Stomach (tissue), 9 donors: ENCODE results near the gene FAM114A1. TPM values are rescaled to one million over a fixed set of nuclear protein-coding genes. Genes with fewer than 3 reads are reported as not detected.

ENCODE experiments used
- DNase-seq, 2 donors: peaks; one replicate each; pipeline versions ENCODE4 v3.0.0 to v3.0.0-alpha.2; 2013 to 2019
- H3K27ac ChIP-seq, 5 donors: fragments of 200-600 bp in 4 of 5; sonication (generic) in 4 of 5; one replicate each; pipeline ENCODE4 v1.5.1; 2013 to 2019; ENCODE audit warnings: mild to moderate bottlenecking in 1 of 5, moderate library complexity in 1 of 5
- H3K27me3 ChIP-seq, 3 donors: fragments of 200-600 bp; sonication (generic); one replicate each; pipeline ENCODE4 v1.5.1; 2017 to 2019; ENCODE audit warnings: mixed run types in 1 of 3
- H3K36me3 ChIP-seq, 4 donors: fragments of 200-600 bp; sonication (generic); 1 replicate in 3 of 4; 2 replicates in 1 of 4; pipeline ENCODE4 v1.5.1; 2016 to 2019
- H3K4me1 ChIP-seq, 4 donors: fragments of 200-600 bp; sonication (generic); one replicate each; pipeline ENCODE4 v1.5.1; 2016 to 2019
- H3K4me3 ChIP-seq, 4 donors: fragments of 200-600 bp; sonication (generic) in 3 of 4; one replicate each; pipeline ENCODE4 v1.5.1; 2016 to 2019; ENCODE audit warnings: mild to moderate bottlenecking in 1 of 4
- H3K9me3 ChIP-seq, 4 donors: fragments of 200-600 bp; sonication (generic); one replicate each; pipeline ENCODE4 v1.5.1; 2016 to 2019
- CTCF ChIP-seq, 7 experiments: fragments of 450-650 bp in 4 of 7; fragments of 200-600 bp in 3 of 7; sonication (generic) in 3 of 7; IDR thresholded peaks; one replicate each; pipeline ENCODE4 v1.5.1; 2016 to 2019; ENCODE audit warnings: antibody characterized with exemption in 7 of 7, control low read depth in 2 of 7, mild to moderate bottlenecking in 1 of 7
- EP300 ChIP-seq: sonication (generic); formaldehyde crosslinking; IDR thresholded peaks from one replicate; pipeline ENCODE4 v1.6.1; 2017; ENCODE audit warnings: antibody characterized with exemption
- POLR2A ChIP-seq, 4 donors: fragments of 450-650 bp; IDR thresholded peaks; one replicate each; pipeline ENCODE4 v1.6.1; 2016; ENCODE audit warnings: antibody characterized with exemption in 4 of 4, control low read depth in 2 of 4, mild to moderate bottlenecking in 1 of 4, moderate library complexity in 1 of 4
- POLR2AphosphoS5 ChIP-seq, 3 donors: sonication (generic); formaldehyde crosslinking; IDR thresholded peaks; one replicate each; pipeline ENCODE4 v1.6.1; 2016; ENCODE audit warnings: antibody characterized with exemption in 3 of 3
- WGBS, 5 donors: extraction: QIAGEN DNeasy Blood & Tissue Kit in 3 of 5; methylation state at CpG; one replicate each; pipeline versions ENCODE4 v1.1.5 to v1.1.7; 2013 to 2018; 5-methylcytosine and 5-hydroxymethylcytosine counted together
- intact Hi-C: fragments of 100-400 bp; cut with DNase I; formaldehyde crosslinking; loops from one replicate; pipeline ENCODE4 v1.15.1; 2023; ENCODE audit warnings: low total_unique reads
- polyA plus RNA-seq, 3 donors: library from polyadenylated mRNA; stranded (reverse); fragments of 200-250 nt; gene quantifications; one replicate each; pipeline ENCODE4 v1.2.3, GENCODE V29; 2013
- total RNA-seq, 5 donors: library from RNA; depleted of rRNA; stranded (reverse); fragments of >200 nt; gene quantifications; one replicate each; pipeline versions ENCODE4 v1.1.0 to v1.2.3, GENCODE V29; 2014 to 2016
- donor health status: healthy with polysubstance abuse.
- donor health status: Bipolar disorder and iron deficiency.
- donor health status: healthy.

FAM114A1 gene
- total and polyA plus RNA-seq, 8 donors = 10.4 to 149 (median 47.9) TPM

- Histone ChIP-seq H3K4me1 (no peaks in the 10 kb centered on the region), H3K9me3 (peaks cover 0 to 5% (median under 1%) of the 10 kb centered on the region in 4 donors), H3K27me3 (no peaks in the 10 kb centered on the region), H3K27ac (no peak overlapping the region), H3K4me3 (no peak overlapping the region), H3K36me3 (no peaks in the 10 kb centered on the region)
- WGBS, 5 donors = 77 to 86% (median 84%) methylated on average over 5 of the region's 5 CpGs
- no peak for DNase-seq
- intact Hi-C loops = no loop called here
- TF ChIP-seq POLR2A (IDR thresholded peaks at IDR 0.05) = no peak
- no peak for TF ChIP-seq POLR2AphosphoS5 (IDR thresholded peaks at IDR 0.05)
Measured at GRCh38 chr4:38829237-38829636, 38.4 kb upstream of the FAM114A1 start.

GRCh38 chr4:38831653-38832052 is 36.0 kb upstream of the FAM114A1 start:
- H3K36me3 ChIP-seq = no peaks in the 10 kb centered on the region
- H3K27me3 ChIP-seq = no peaks in the 10 kb centered on the region
- peaks cover 0 to 21% (median 8%) of the 10 kb centered on the region in 4 donors for H3K9me3 ChIP-seq
- no peak for TF ChIP-seq POLR2AphosphoS5 (IDR thresholded peaks at IDR 0.05)
- TF ChIP-seq EP300 = no peak
- TF ChIP-seq CTCF (IDR thresholded peaks at IDR 0.05) = no peak
- no peak for TF ChIP-seq POLR2A (IDR thresholded peaks at IDR 0.05)
- no peak overlapping the region for H3K27ac ChIP-seq
- H3K4me3 ChIP-seq = no peak overlapping the region
- intact Hi-C loops = no loop called here
- no peak for DNase-seq
- H3K4me1 ChIP-seq = no peaks in the 10 kb centered on the region

- no peak for TF ChIP-seq EP300
- no peak for TF ChIP-seq CTCF (IDR thresholded peaks at IDR 0.05)
- no peak for TF ChIP-seq POLR2AphosphoS5 (IDR thresholded peaks at IDR 0.05)
- no peak for TF ChIP-seq POLR2A (IDR thresholded peaks at IDR 0.05)
- 86 to 100% (median 89%) methylated on average over 1 of the region's 1 CpG for WGBS, 5 donors
- no peak for DNase-seq
Measured at GRCh38 chr4:38832206-38832605, 35.4 kb upstream of the FAM114A1 start.

GRCh38 chr4:38832624-38833528 is 34.7 kb upstream of the FAM114A1 start:
- no peak for DNase-seq
- TF ChIP-seq EP300 = no peak
- TF ChIP-seq POLR2AphosphoS5 (IDR thresholded peaks at IDR 0.05) = no peak
- TF ChIP-seq CTCF (IDR thresholded peaks at IDR 0.05) = no peak
- TF ChIP-seq POLR2A (IDR thresholded peaks at IDR 0.05) = no peak
- Histone ChIP-seq H3K9me3 (peaks cover 0 to 28% (median 13%) of the 10 kb centered on the region in 4 donors), H3K4me1 (no peaks in the 10 kb centered on the region), H3K27me3 (no peaks in the 10 kb centered on the region), H3K36me3 (no peaks in the 10 kb centered on the region), H3K27ac (no peak overlapping the region), H3K4me3 (no peak overlapping the region)
- WGBS, 5 donors = 78 to 95% (median 93%) methylated on average over 5 to 7 of the region's 7 CpGs
- intact Hi-C loops = no loop called here

More at GRCh38 chr4:38832206-38832605, 35.4 kb upstream of the FAM114A1 start:
- no peak overlapping the region for H3K27ac ChIP-seq
- H3K36me3 ChIP-seq = no peaks in the 10 kb centered on the region
- H3K4me3 ChIP-seq = no peak overlapping the region
- intact Hi-C loops = no loop called here
- H3K4me1 ChIP-seq = no peaks in the 10 kb centered on the region
- H3K9me3 ChIP-seq = peaks cover 0 to 26% (median 11%) of the 10 kb centered on the region in 4 donors
- H3K27me3 ChIP-seq = no peaks in the 10 kb centered on the region

GRCh38 chr4:38834570-38834969 is 33.0 kb upstream of the FAM114A1 start:
- intact Hi-C loops = no loop called here
- no peaks in the 10 kb centered on the region for H3K27me3 ChIP-seq
- no peak overlapping the region for H3K27ac ChIP-seq
- TF ChIP-seq POLR2A (IDR thresholded peaks at IDR 0.05) = no peak
- no peak for DNase-seq
- no peaks in the 10 kb centered on the region for H3K36me3 ChIP-seq
- WGBS, 5 donors = 86 to 96% (median 91%) methylated on average over 4 of the region's 4 CpGs
- H3K4me1 ChIP-seq = no peaks in the 10 kb centered on the region
- no peak overlapping the region for H3K4me3 ChIP-seq
- H3K9me3 ChIP-seq = peaks cover 0 to 28% (median 13%) of the 10 kb centered on the region in 4 donors
